SK-N-MC (cell line): ENCODE results near the gene FCHSD2.
"Not testable (repeated sequence)": the region's sequence is repeated elsewhere in the genome, so short reads cannot be mapped to it uniquely, and the experiment has no call there.

Experiments used
- EZH2 ChIP-seq: fragments of 200-600 bp; sonication (generic); IDR thresholded peaks from one replicate; pipeline ENCODE4 v1.6.1; 2017; ENCODE audit warnings: antibody characterized with exemption
- POLR2AphosphoS5 ChIP-seq: IDR thresholded peaks from 2 replicates; pipeline ENCODE4 v1.6.1; 2012; ENCODE audit warnings: mild to moderate bottlenecking, low read depth, low read length, borderline replicate concordance

GRCh38 chr11:73123892-73124291 lies 18.2 kb downstream of the FCHSD2 start:
- not testable (repeated sequence) for TF ChIP-seq EZH2, POLR2AphosphoS5
